Fibroblast of pulmonary artery (primary cell): Measurements from ENCODE around the gene UNC13A.

Source experiments
- DNase-seq: peaks from one replicate; pipeline ENCODE4 v3.0.0-alpha.2; 2010; ENCODE audit warnings: low read depth
- H3K4me3 ChIP-seq: replicated peaks from 2 replicates; pipeline ENCODE4 v1.5.1; 2011; ENCODE audit warnings: low read depth, mild to moderate bottlenecking, control low read depth, low read length, moderate library complexity
- CTCF ChIP-seq: IDR thresholded peaks from 2 replicates; pipeline ENCODE4 v1.5.1; 2011; ENCODE audit warnings: mild to moderate bottlenecking, control low read depth, low read length, inconsistent platforms; ENCODE audit errors: missing control alignments

UNC13A gene

GRCh38 chr19:17633700-17634099 is 54.5 kb downstream of the UNC13A start:
- no peak for TF ChIP-seq CTCF
- no peak overlapping the region for H3K4me3 ChIP-seq
- no peak for DNase-seq

- DNase-seq, result no peak
- TF ChIP-seq CTCF, result no peak
- no peak overlapping the region for H3K4me3 ChIP-seq
Observed at GRCh38 chr19:17632577-17632976, 55.6 kb downstream of the UNC13A start.

DNA sequence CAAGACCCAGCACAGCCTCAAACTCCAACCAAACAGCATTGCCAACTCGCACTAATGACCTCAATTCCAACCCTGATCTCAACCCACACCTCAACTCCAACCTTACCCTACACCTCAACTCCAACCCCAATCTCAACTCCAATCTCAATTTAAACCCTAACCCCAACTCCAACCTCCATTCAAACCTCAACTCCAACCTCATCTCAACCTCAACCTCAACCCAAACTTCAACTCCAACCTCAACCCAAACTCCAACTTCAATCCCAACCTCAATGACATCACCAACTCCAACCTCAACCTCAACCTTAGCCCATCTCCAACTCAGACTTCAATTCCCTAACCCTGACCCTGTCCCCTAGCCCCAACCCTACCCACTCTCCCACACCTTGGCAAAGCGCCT is 58.4 kb downstream of the UNC13A start:
- DNase-seq, result no peak
- H3K4me3 ChIP-seq, result no peak overlapping the region
- no peak for TF ChIP-seq CTCF

DNA sequence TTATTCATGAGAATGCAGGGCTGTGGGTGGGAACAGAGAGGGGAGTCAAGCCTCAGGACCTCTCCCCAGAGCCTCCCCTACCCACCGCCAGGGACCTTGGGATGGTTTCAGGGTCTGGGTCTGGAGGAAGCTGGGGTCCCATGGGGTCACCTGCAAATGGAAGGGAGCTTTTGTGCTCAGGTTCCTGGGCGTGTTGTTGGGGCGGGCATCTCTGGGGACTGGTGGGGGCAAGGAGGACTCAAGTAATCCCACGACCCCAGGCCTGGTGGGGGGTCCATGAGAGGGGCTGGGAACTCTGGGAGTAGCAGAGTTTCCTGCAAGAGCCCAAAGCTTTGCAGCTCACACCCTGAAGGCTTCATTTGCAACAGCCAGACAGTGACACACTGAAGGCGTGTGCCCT is 60.2 kb downstream of the UNC13A start:
- no peak for DNase-seq
- no peak for TF ChIP-seq CTCF
- H3K4me3 ChIP-seq, result no peak overlapping the region

DNA sequence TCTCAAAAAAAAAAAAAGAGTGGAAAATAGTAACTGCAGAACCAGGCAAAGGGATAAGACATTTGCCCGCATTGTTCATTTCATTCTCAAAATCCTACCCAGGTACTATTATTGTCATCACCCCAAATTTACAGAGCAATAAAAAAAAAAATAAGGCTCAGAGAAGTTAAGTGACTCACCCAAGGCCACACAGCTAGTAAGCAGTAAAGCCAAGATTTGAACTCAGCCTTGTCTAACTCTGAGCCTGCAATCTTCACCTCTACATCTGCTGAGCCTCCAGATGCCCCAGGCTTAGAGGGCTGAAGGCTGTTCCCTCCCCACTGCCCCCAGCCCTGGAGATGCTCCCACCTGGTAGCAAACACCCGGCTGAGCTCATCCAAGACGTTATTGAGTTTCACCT is 61.0 kb downstream of the UNC13A start:
- no peak for DNase-seq
- no peak for TF ChIP-seq CTCF
- no peak overlapping the region for H3K4me3 ChIP-seq

GRCh38 chr19:17626456-17627015 is 61.6 kb downstream of the UNC13A start:
- DNase-seq, result no peak
- TF ChIP-seq CTCF, result no peak
- no peak overlapping the region for H3K4me3 ChIP-seq

DNA sequence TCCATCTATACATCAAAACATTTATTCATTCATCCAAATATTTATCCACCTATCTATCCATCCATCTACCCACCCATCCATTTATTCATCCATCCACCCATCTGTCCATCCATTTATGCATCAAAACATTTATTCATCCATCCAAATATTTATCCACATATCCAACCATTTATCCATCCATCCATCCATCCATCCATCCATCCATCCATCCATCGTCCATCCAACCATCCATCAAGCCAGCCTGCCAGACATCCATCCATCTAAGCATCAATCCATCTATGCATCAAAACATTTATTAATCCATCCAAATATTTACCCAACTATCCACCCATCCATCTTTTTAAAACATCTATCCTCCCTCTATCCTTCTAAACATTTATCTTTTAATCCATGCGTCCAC is 62.2 kb downstream of the UNC13A start:
- no peak for TF ChIP-seq CTCF
- no peak overlapping the region for H3K4me3 ChIP-seq
- no peak for DNase-seq
